22Rv1 (cell line): Measurements from ENCODE around the gene CDK14.

Experiments
- H3K27ac ChIP-seq: fragments of 450-650 bp; 2 replicates; pipeline ENCODE4 v1.5.1; 2017
- CTCF ChIP-seq: fragments of 450-650 bp; IDR thresholded peaks from 2 replicates; pipeline ENCODE4 v1.5.1; 2017; ENCODE audit warnings: mild to moderate bottlenecking
- ZFX ChIP-seq: fragments of 450-650 bp; IDR thresholded peaks from 2 replicates; pipeline ENCODE4 v1.6.1; 2017; ENCODE audit warnings: antibody characterized with exemption, borderline replicate concordance

CDK14 gene

GRCh38 chr7:90957883-90958282 lies 361.8 kb downstream of the CDK14 start:
- no peak for TF ChIP-seq CTCF
- no peak for TF ChIP-seq ZFX
- no peak overlapping the region for H3K27ac ChIP-seq

- H3K27ac ChIP-seq = no peak overlapping the region
- TF ChIP-seq ZFX (no peak), CTCF (no peak)
Measured at GRCh38 chr7:90958647-90959046, 362.5 kb downstream of the CDK14 start.

GRCh38 chr7:90961037-90961725 lies 365.1 kb downstream of the CDK14 start:
- no peak for TF ChIP-seq CTCF
- TF ChIP-seq ZFX = no peak
- no peak overlapping the region for H3K27ac ChIP-seq

- no peak for TF ChIP-seq ZFX
- no peak for TF ChIP-seq CTCF
- H3K27ac ChIP-seq = no peak overlapping the region
Measured at GRCh38 chr7:90965211-90965610, 369.1 kb downstream of the CDK14 start.

- TF ChIP-seq CTCF = no peak
- TF ChIP-seq ZFX = no peak
- no peak overlapping the region for H3K27ac ChIP-seq
Measured at GRCh38 chr7:90966346-90966745, 370.2 kb downstream of the CDK14 start.

- no peak overlapping the region for H3K27ac ChIP-seq
- TF ChIP-seq CTCF (no peak), ZFX (no peak)
Measured at GRCh38 chr7:90968871-90969270, 372.8 kb downstream of the CDK14 start.

GRCh38 chr7:90972906-90973550 lies 376.9 kb downstream of the CDK14 start:
- no peak overlapping the region for H3K27ac ChIP-seq
- no peak for TF ChIP-seq CTCF
- TF ChIP-seq ZFX = no peak
